ENCODE results near the gene NOTCH2. TPM values are rescaled to one million over a fixed set of nuclear protein-coding genes. Genes with fewer than 3 reads are reported as not detected.

The NOTCH2 gene
- total RNA-seq, 1 experiment from 2014 or later, result 53.7 TPM

- no peak overlapping the region for H3K27ac ChIP-seq (ENCODE audit: insufficient read length, low read depth, low read length)
- H2BK120ac ChIP-seq (ENCODE audit: low read depth, low read length, poor library complexity, severe bottlenecking), result no peak overlapping the region
- DNase-seq, result no peak
- H3K27me3 ChIP-seq (ENCODE audit: insufficient read depth, low read length), result no peaks in the 10 kb centered on the region
- no peaks in the 10 kb centered on the region for H3K79me2 ChIP-seq (ENCODE audit: insufficient read depth, low read length)
- Mint-ChIP-seq H3K4me1 (peaks cover 6 to 9% of the 10 kb centered on the region in 2 experiments), H3K27me3 (ENCODE audit: low read depth) (no peaks in the 10 kb centered on the region), H3K4me3 (no peak overlapping the region), H3K27ac (peak overlapping the region in 2 of 3 experiments; percentile 1 to 13; a peak in 4 of 7 replicates), H3K9me3 (no peaks in the 10 kb centered on the region), H3K36me3 (ENCODE audit: insufficient read depth in 1 of 3, low read depth in 3 of 3) (peaks cover 36 to 44% (median 41%) of the 10 kb centered on the region in 3 experiments)
- no peak overlapping the region for H3T11ph ChIP-seq (ENCODE audit: low read length)
- no peak overlapping the region for H2BK5ac ChIP-seq (ENCODE audit: insufficient read length, low read length)
- H3K4ac ChIP-seq (ENCODE audit: low read depth, low read length), result no peak overlapping the region
- TF ChIP-seq, protein P1, sequence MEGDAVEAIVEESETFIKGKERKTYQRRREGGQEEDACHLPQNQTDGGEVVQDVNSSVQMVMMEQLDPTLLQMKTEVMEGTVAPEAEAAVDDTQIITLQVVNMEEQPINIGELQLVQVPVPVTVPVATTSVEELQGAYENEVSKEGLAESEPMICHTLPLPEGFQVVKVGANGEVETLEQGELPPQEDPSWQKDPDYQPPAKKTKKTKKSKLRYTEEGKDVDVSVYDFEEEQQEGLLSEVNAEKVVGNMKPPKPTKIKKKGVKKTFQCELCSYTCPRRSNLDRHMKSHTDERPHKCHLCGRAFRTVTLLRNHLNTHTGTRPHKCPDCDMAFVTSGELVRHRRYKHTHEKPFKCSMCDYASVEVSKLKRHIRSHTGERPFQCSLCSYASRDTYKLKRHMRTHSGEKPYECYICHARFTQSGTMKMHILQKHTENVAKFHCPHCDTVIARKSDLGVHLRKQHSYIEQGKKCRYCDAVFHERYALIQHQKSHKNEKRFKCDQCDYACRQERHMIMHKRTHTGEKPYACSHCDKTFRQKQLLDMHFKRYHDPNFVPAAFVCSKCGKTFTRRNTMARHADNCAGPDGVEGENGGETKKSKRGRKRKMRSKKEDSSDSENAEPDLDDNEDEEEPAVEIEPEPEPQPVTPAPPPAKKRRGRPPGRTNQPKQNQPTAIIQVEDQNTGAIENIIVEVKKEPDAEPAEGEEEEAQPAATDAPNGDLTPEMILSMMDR (conservative IDR thresholded peaks at IDR 0.05), result no peak
- H3K23me2 ChIP-seq (ENCODE audit: insufficient read length, low read depth, low read length, poor library complexity, severe bottlenecking), result no peaks in the 10 kb centered on the region
- H2BK20ac ChIP-seq (ENCODE audit: low read depth, low read length, poor library complexity, severe bottlenecking), result no peak overlapping the region
- no peak overlapping the region for H4K8ac ChIP-seq (replicated peaks; ENCODE audit: insufficient read length, low read depth, low read length)
- no peaks in the 10 kb centered on the region for H3K4me1 ChIP-seq (ENCODE audit: insufficient read depth, low read length)
- no peaks in the 10 kb centered on the region for H3K9me3 ChIP-seq (ENCODE audit: control insufficient read depth, low read depth, low read length)
- H3K9ac ChIP-seq (ENCODE audit: extremely low read depth, insufficient read length, low read length), result no peak overlapping the region
- H4K91ac ChIP-seq (ENCODE audit: insufficient read length, low read depth, low read length), result no peak overlapping the region
- H2AK5ac ChIP-seq (ENCODE audit: insufficient read length, low read length), result no peak overlapping the region
- H3K4me2 ChIP-seq (ENCODE audit: insufficient read depth, insufficient read length, low read length), result no peak overlapping the region
- H3K23ac ChIP-seq (ENCODE audit: insufficient read length, low read depth, low read length), result no peak overlapping the region
- WGBS (ENCODE audit: extremely low coverage, insufficient read length, low lambda C conversion rate), result no CpG with 5 or more reads among the region's 2 CpGs
- H3K18ac ChIP-seq (ENCODE audit: insufficient read length, low read depth, low read length), result no peak overlapping the region
- no peak overlapping the region for H3K14ac ChIP-seq (ENCODE audit: insufficient read depth, low read length)
- no peaks in the 10 kb centered on the region for H4K20me1 ChIP-seq (ENCODE audit: control insufficient read depth, insufficient read depth, insufficient read length)
- H4K5ac ChIP-seq (ENCODE audit: insufficient read length, low read depth, low read length), result no peak overlapping the region
- H3K56ac ChIP-seq (ENCODE audit: insufficient read length, low read depth, low read length), result no peak overlapping the region
- H2BK15ac ChIP-seq (ENCODE audit: low read depth, low read length), result no peak overlapping the region
- H2BK12ac ChIP-seq (ENCODE audit: insufficient read length, low read depth, low read length), result no peak overlapping the region
- H2AFZ ChIP-seq (ENCODE audit: low read length), result no peak overlapping the region
- H3K79me1 ChIP-seq (ENCODE audit: insufficient read depth, low read depth, low read length, poor library complexity, severe bottlenecking), result no peaks in the 10 kb centered on the region
Observed at GRCh38 chr1:119935915-119936314, 133.5 kb downstream of the NOTCH2 start.
